Activated CD4-positive, alpha-beta T cell treated with anti-CD3 and anti-CD28 coated beads, Interleukin-2, amount 50 U/mL, for 16 hours (primary cell): ENCODE measurements around the gene PILRA.
"Not testable (repeated sequence)": the region's sequence is repeated elsewhere in the genome, so short reads cannot be mapped to it uniquely, and the experiment has no call there.

ENCODE experiments used
- DNase-seq: peaks from one replicate; pipeline ENCODE4 v3.0.0-alpha.2; 2020

Gene PILRA

DNA sequence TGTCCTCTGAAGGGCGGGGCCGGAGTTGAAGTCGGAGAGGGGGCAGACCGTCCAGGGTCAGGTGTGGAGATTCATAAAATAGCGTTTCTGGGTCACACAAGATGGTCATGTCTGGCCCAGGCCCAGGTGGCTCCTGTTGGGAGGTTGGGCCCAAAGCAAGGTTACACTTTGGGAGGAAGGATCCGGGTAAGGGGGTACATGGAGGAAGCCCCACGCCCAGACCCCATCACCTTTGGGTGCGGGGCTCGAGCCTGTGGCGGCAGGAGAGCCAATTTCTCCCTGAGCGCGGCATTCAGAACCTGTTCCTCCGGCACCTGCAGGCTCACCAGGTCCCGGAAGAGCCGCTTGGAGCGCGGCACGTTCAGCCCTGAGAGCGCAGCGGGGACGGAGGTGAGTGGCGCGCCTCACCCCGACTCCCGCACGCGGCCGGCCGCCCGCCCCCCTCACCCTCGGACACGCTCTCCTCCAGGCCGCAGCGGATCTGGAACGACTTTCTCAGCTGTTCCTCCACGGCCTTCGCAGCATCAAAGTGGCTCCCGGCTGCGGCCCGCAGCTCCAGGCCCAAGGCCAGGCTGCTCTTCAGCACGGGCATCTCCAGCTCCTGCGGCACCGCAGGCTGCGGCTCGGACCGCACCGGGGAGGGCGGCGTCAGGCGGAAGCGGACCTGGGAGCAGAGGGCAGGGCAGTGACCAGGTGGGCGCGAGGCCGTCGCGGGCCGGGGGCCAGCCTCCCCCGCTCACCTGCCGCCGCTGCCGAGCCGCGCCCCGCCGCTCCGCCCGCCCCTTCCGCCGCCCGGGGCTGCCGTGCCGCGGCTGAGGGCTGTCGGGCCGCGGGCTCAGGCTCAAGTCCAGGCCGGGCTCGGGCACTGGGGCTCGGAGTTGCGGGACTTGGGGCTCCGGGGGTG is 62.4 kb downstream of the PILRA start:
- DNase-seq, result peak; percentile 42

DNA sequence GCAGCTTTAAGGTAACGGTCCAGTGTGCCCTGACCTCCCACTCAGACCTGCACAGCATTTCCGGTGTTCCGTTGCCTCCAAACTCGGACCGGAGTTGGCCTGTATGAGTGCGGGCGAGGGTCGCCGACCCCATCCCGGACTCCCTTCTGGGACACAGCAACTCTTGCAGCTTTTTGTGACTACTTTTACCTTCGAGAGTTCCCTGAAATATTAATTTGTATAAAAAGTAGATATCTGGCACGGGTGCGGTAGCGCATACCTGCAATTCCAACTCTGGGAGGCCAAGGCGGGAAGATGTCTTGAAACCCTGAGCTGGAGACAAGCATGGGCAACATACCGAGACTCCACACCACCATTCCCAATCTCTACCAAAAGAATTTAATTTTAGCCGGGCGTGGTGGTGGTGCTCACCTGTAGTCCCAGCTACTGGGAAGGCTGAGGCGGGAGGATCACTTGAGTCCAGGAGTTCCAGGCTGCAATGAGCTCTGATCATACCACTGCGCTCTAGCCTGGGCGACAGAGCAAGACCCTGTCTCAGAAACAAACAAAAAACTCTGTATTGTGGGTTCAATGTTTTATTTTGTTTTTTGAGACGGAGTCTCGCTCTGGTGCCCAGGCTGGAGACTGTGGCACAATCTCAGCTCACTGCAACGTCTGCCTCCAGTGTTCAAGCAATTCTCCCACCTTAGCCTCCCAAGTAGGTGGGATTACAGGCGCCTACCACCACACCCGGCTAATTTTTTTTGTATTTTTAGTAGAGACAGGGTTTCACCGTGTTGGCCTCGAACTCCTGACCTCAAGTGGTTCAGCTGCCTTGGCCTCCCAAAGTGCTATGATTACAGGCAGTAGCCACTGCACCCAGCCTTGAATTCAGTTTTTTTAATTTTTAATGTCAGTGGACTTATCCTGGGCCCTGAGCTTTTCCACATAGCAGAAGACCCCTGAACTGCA is 64.1 kb downstream of the PILRA start:
- DNase-seq, result no peak

- DNase-seq, result no peak
These were observed 64.9 kb downstream of the PILRA start for GRCh38 chr7:100438172-100438571.

DNA sequence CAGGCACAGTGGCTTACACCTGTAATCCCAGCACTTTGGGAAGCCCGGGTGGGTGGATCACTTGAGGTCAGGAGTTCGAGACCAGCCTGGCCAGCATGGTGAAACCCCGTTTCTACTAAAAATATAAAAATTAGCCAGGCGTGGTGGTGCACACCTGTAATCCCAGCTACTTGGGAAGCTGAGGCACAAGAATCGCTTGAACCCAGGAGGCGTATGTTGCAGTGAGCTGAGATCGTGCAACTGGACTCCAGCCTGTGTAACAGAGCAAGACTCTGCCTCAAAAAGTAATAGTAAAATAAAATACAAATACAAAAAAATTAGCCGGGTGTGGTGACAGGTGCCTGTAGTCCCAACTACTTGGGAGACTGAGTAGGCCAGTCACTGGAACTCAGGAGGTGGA is 65.4 kb downstream of the PILRA start:
- not testable (repeated sequence) for DNase-seq

- DNase-seq, result not testable (repeated sequence)
These were observed 66.0 kb downstream of the PILRA start for GRCh38 chr7:100439244-100439643.

DNA sequence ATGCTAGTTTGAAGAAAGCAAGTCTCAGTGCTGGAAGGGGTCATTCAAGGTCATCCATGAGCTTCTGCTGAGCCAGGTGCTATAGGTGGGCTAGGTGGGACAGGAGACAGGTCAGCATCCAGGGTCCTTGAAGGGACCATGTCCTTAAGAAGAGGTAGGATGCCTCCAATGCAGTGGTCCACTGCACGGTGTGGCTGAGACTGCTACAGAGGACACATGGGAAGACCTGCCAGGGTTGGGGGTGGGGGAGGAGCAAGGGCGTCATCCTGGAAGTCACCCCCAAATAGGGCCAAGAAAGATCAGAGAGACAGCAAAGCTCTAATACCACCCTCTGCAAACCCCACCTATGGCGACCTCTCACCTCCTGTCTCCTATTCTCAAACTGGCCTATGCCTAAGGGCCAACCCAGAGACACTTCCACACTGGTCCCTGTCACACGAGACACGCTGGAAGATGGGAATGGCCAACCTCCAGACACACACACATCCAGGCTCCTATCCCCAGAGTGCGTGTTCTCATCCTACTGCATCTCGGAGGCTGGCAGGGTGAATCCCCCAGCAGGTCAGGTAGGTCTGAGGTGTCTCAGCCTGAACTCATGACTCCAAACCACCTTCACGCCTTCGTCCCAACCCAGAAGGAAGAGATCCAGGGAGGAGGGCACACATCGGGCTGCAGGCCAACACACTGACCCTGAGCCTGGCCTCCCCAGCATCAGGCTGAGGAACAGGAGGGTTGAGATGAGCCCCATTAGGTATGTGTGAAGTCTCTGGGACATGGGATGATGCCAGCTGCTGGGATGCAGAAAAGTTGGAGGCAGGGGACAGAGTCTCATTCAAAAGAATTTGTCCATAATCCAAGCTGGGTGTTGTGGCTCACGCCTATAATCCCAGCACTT is 68.6 kb downstream of the PILRA start:
- DNase-seq, result no peak

- no peak for DNase-seq
These were observed 70.0 kb downstream of the PILRA start for GRCh38 chr7:100443096-100443840.

DNA sequence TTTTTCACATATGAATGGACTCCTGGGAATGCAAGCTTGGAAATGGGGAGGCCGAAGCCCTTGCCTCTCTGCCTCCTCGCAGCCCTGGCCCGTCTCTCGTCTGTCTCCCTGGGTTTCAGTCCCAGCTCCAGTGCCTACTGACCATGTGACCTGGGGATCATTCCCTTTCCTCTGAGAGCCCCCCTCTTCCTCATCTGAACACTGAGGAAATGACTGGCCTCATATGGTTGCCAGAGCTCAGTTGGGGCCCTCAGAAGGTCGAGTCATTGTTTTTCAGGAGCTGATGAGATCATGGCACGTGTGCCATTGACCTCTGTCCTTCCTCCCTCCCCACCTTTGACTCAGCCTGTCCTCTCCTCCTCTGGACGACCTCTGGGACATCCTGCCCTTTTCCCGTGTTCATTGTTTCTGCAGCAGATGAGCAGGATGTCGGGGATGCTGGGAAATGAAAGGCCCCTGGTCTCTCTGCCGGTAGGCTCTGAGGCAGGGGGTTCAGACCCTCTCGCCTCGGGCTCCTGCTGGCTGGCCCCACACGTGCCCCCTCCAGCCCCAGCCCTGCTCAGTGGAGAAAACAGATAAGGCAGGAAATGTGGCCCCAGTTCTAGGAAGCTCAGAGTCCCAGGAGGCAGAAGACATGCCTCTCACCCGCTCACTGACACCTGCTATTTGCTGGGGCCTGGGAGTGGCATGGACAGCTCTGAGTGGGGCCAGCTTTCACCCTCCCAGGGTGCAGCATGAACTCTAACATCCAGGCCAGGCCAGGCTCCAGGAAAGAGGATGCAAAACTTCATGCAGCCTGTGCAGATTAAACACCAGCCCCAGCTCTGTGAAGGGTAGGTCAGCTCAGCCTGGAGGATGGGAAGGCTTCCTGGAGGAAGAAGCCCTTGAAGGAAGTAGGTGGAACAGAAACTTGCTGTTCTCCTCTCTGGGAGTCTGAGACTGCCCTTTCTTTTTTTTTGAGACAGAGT is 71.3 kb downstream of the PILRA start:
- DNase-seq, result no peak

- no peak for DNase-seq
These were observed 72.8 kb downstream of the PILRA start for GRCh38 chr7:100446040-100446439.

GRCh38 chr7:100447363-100447762 is 74.1 kb downstream of the PILRA start:
- DNase-seq, result not testable (repeated sequence)

GRCh38 chr7:100449190-100449795 is 76.0 kb downstream of the PILRA start:
- DNase-seq, result no peak
